IMR-90 (cell line): ENCODE results near the gene INPP5E. TPM values are rescaled to one million over a fixed set of nuclear protein-coding genes. Genes with fewer than 3 reads are reported as not detected.
A peak's percentile ranks its signal among the peaks of the same experiment; 100 is the strongest.

Experiments used
- ATAC-seq: fragments of 200-7000 bp; cut with Tn5 transposase; 2 replicates; pipeline ENCODE4 v1.9.1; 2020; ENCODE audit warnings: low read depth, mild to moderate bottlenecking, moderate library complexity
- BruUV-seq: library from RNA; stranded (reverse); fragments of 400-500 nt; replicated peaks from 2 replicates; lab custom pipeline; 2021; lab: Mats Ljungman, UMichigan
- CTCF ChIA-PET: fragments of 300-600 bp; formaldehyde crosslinking; extraction: SDS; loops from one replicate; lab custom pipeline; 2021; ENCODE audit warnings: antibody characterized with exemption; lab: Yijun Ruan, JAX
- POLR2A ChIA-PET: fragments of 300-600 bp; sonication (Branson Sonifier 250); formaldehyde crosslinking; loops from one replicate; lab custom pipeline; 2022; ENCODE audit warnings: antibody characterized with exemption; ENCODE audit not compliant: unreplicated experiment; lab: Charles Lee
- DNase-seq: peaks from one replicate; pipeline ENCODE4 v3.0.0; 2013
- H2AFZ ChIP-seq: replicated peaks from 2 replicates; pipeline ENCODE3; 2013; ENCODE audit warnings: low read length, mild to moderate bottlenecking; ENCODE audit not compliant: poor library complexity
- H2AK5ac ChIP-seq: 2 replicates; pipeline ENCODE4 v1.6.1; 2013; ENCODE audit warnings: low read depth, low read length, inconsistent platforms
- H2AK9ac ChIP-seq: replicated peaks from 2 replicates; pipeline ENCODE3; 2013; ENCODE audit warnings: mild to moderate bottlenecking, low read depth, low read length, moderate library complexity; ENCODE audit not compliant: poor library complexity
- H2BK120ac ChIP-seq: 2 replicates; pipeline ENCODE4 v1.6.1; 2013; ENCODE audit warnings: low read depth, low read length, inconsistent platforms
- H2BK15ac ChIP-seq: 3 replicates; pipeline ENCODE4 v1.6.1; 2013; ENCODE audit warnings: low read depth, low read length, inconsistent platforms
- H2BK20ac ChIP-seq: 2 replicates; pipeline ENCODE4 v1.6.1; 2013; ENCODE audit warnings: low read depth, mild to moderate bottlenecking, inconsistent platforms, low read length, moderate library complexity
- H2BK5ac ChIP-seq: 2 replicates; pipeline ENCODE4 v1.6.1; 2013; ENCODE audit warnings: mild to moderate bottlenecking, low read depth, low read length, inconsistent platforms; ENCODE audit not compliant: poor library complexity, severe bottlenecking
- H3K14ac ChIP-seq: replicated peaks from 2 replicates; pipeline ENCODE4 v1.6.1; 2013; ENCODE audit warnings: low read depth, low read length, inconsistent platforms
- H3K18ac ChIP-seq: 2 replicates; pipeline ENCODE4 v1.6.1; 2013; ENCODE audit warnings: low read depth, low read length, control low read depth
- H3K23ac ChIP-seq: 2 replicates; pipeline ENCODE4 v1.6.1; 2013; ENCODE audit warnings: low read depth, low read length, inconsistent platforms
- H3K27ac ChIP-seq: 2 replicates; pipeline ENCODE4 v1.5.1; 2013; ENCODE audit warnings: mild to moderate bottlenecking, control low read depth, low read length; ENCODE audit not compliant: insufficient read depth
- H3K27me3 ChIP-seq: 2 replicates; pipeline ENCODE4 v1.6.1; 2013; ENCODE audit warnings: low read length; ENCODE audit not compliant: control insufficient read depth, insufficient read depth
- H3K36me3 ChIP-seq: 2 replicates; pipeline ENCODE4 v1.6.1; 2013; ENCODE audit warnings: low read length, mixed read lengths; ENCODE audit not compliant: control insufficient read depth, insufficient read depth
- H3K4ac ChIP-seq: 2 replicates; pipeline ENCODE4 v1.6.1; 2013; ENCODE audit warnings: low read depth, low read length, inconsistent platforms
- H3K4me1 ChIP-seq: 2 replicates; pipeline ENCODE4 v1.6.1; 2013; ENCODE audit warnings: low read length, mixed read lengths; ENCODE audit not compliant: control insufficient read depth, insufficient read depth
- H3K4me2 ChIP-seq: 2 replicates; pipeline ENCODE4 v1.6.1; 2013; ENCODE audit warnings: low read depth, mild to moderate bottlenecking, control low read depth, low read length, moderate library complexity
- H3K4me3 ChIP-seq: 2 replicates; pipeline ENCODE4 v1.5.1; 2013; ENCODE audit warnings: low read depth, mild to moderate bottlenecking, control low read depth, low read length, moderate library complexity; ENCODE audit not compliant: insufficient read depth
- H3K56ac ChIP-seq: 2 replicates; pipeline ENCODE4 v1.6.1; 2013; ENCODE audit warnings: low read length, inconsistent platforms; ENCODE audit not compliant: insufficient read depth; ENCODE audit errors: extremely low read depth
- H3K79me1 ChIP-seq, 2 experiments: 2 replicates each; pipeline ENCODE4 v1.6.1; 2013; ENCODE audit warnings: low read length in 2 of 2, inconsistent platforms in 1 of 2, low read depth in 1 of 2
- H3K9ac ChIP-seq: 2 replicates; pipeline ENCODE4 v1.6.1; 2013; ENCODE audit warnings: low read depth, low read length, control low read depth
- H3K9me1 ChIP-seq: 2 replicates; pipeline ENCODE4 v1.6.1; 2013; ENCODE audit warnings: low read length, inconsistent platforms; ENCODE audit not compliant: insufficient read depth
- H3K9me3 ChIP-seq: 2 replicates; pipeline ENCODE4 v1.6.1; 2013; ENCODE audit warnings: low read length; ENCODE audit not compliant: control insufficient read depth, insufficient read depth
- H4K20me1 ChIP-seq: 2 replicates; pipeline ENCODE4 v1.6.1; 2013; ENCODE audit warnings: low read length, inconsistent platforms; ENCODE audit not compliant: insufficient read depth
- H4K5ac ChIP-seq: 2 replicates; pipeline ENCODE4 v1.6.1; 2013; ENCODE audit warnings: mild to moderate bottlenecking, low read depth, low read length, control low read depth
- H4K8ac ChIP-seq, 2 experiments: 2 replicates each; pipeline ENCODE4 v1.6.1; 2013; ENCODE audit warnings: low read depth in 2 of 2, low read length in 2 of 2, control low read depth in 1 of 2, inconsistent platforms in 1 of 2
- H4K91ac ChIP-seq: 2 replicates; pipeline ENCODE4 v1.6.1; 2013; ENCODE audit warnings: low read depth, low read length, inconsistent platforms; ENCODE audit not compliant: insufficient read depth
- BHLHE40 ChIP-seq: fragments of 150-350 bp; IDR thresholded peaks from 2 replicates; pipeline ENCODE4 v1.6.1; 2016; ENCODE audit warnings: mild to moderate bottlenecking, low read depth, low read length
- CEBPB ChIP-seq: IDR thresholded peaks from 2 replicates; pipeline ENCODE4 v1.6.1; 2012; ENCODE audit warnings: low read depth, low read length, improper control_type of control experiment
- CTCF ChIP-seq: conservative IDR thresholded peaks from 2 replicates; pipeline ENCODE4 v1.5.1; 2012; ENCODE audit warnings: mild to moderate bottlenecking, low read depth, low read length, improper control_type of control experiment
- MAZ ChIP-seq: IDR thresholded peaks from 2 replicates; pipeline ENCODE4 v1.6.1; 2012; ENCODE audit warnings: low read depth, mild to moderate bottlenecking, low read length, improper control_type of control experiment, moderate library complexity, borderline replicate concordance
- POLR2A ChIP-seq: IDR thresholded peaks from 2 replicates; pipeline ENCODE4 v1.6.1; 2012; ENCODE audit warnings: mild to moderate bottlenecking, low read depth, low read length
- RCOR1 ChIP-seq: IDR thresholded peaks from 2 replicates; pipeline ENCODE4 v1.6.1; 2012; ENCODE audit warnings: mild to moderate bottlenecking, low read length, improper control_type of control experiment; ENCODE audit not compliant: insufficient replicate concordance
- SMC3 ChIP-seq: fragments of 150-350 bp; IDR thresholded peaks from 2 replicates; pipeline ENCODE4 v1.6.1; 2016; ENCODE audit warnings: low read depth, mild to moderate bottlenecking, antibody characterized with exemption, low read length, moderate library complexity
- USF2 ChIP-seq: fragments of 150-350 bp; IDR thresholded peaks from 2 replicates; pipeline ENCODE4 v1.6.1; 2017; ENCODE audit warnings: mild to moderate bottlenecking, antibody characterized with exemption, low read length, low read depth
- WGBS, 2 experiments: methylation state at CpG; one replicate each; pipeline versions ENCODE4 v1.1.5 to v1.1.7; 2013; ENCODE audit warnings: missing lambda C conversion rate in 2 of 2; ENCODE audit not compliant: insufficient read length in 1 of 2; ENCODE audit errors: extremely low coverage in 2 of 2; 5-methylcytosine and 5-hydroxymethylcytosine counted together
- dilution Hi-C: fragments of 300-500 bp; cut with HindIII; formaldehyde crosslinking; loops from one replicate; pipeline ENCODE4 v1.14.3; 2018; ENCODE audit warnings: low sequenced_read_pairs; ENCODE audit not compliant: unreplicated experiment
- in situ Hi-C: fragments of 300-500 bp; cut with MboI; formaldehyde crosslinking; loops from 3 replicates; pipeline ENCODE4 v1.14.3; 2019; ENCODE audit warnings: low sequenced_read_pairs, inconsistent platforms, mixed read lengths
- intact Hi-C: fragments of 100-400 bp; cut with micrococcal nuclease; formaldehyde crosslinking; loops from 2 replicates; pipeline ENCODE4 v1.10.0; 2022
- polyA plus RNA-seq, 3 experiments: library from polyadenylated mRNA; depleted of rRNA; stranded (reverse); fragments of >200 nt; gene quantifications; 2 replicates each; pipeline ENCODE4 v1.2.3, GENCODE V29; 2012; ENCODE audit warnings: low replicate concordance in 1 of 3
- total RNA-seq: library from RNA; depleted of rRNA; stranded (reverse); fragments of >200 nt; gene quantifications from 2 replicates; pipeline ENCODE4 v1.2.3, GENCODE V29; 2012

INPP5E gene
- total and polyA plus RNA-seq, 2 of the 4 experiments (the other 2 are of a cell fraction): 1.6 to 9.4 TPM

- Histone ChIP-seq H3K4me2 (no peak overlapping the region), H3K56ac (no peak overlapping the region), H3K4me1 (no peaks in the 10 kb centered on the region), H3K79me1 (peaks cover 3 to 23% of the 10 kb centered on the region in 2 experiments; a peak in 2 of 4 replicates), H3K27me3 (no peaks in the 10 kb centered on the region), H3K4me3 (no peak overlapping the region), H3K4ac (no peak overlapping the region), H3K27ac (no peak overlapping the region), H4K20me1 (no peaks in the 10 kb centered on the region), H2AK9ac (peak overlapping the region; percentile 13), H3K9ac (no peak overlapping the region), H4K5ac (no peak overlapping the region), H3K36me3 (peaks cover 81% of the 10 kb centered on the region), H3K14ac (no peak overlapping the region), H2BK20ac (no peak overlapping the region), H2BK120ac (no peak overlapping the region), H3K9me3 (no peaks in the 10 kb centered on the region), H3K18ac (no peak overlapping the region), H2AK5ac (no peak overlapping the region), H4K8ac (no peak overlapping the region), H2AFZ (no peak overlapping the region), H4K91ac (no peak overlapping the region), H2BK5ac (no peak overlapping the region), H3K9me1 (peaks cover 4% of the 10 kb centered on the region; the same call in 1 of the 2 replicates), H2BK15ac (no peak overlapping the region), H3K23ac (no peak overlapping the region)
- TF ChIP-seq RCOR1: no peak
- TF ChIP-seq BHLHE40: no peak
- no peak for TF ChIP-seq POLR2A
- TF ChIP-seq SMC3: no peak
- TF ChIP-seq USF2: no peak
- TF ChIP-seq CEBPB: no peak
- TF ChIP-seq MAZ: no peak
- TF ChIP-seq CTCF: no peak
- no peak for DNase-seq
- intact Hi-C loops: no loop called here
- WGBS, 2 experiments: 100% methylated on average over 2 of the region's 12 CpGs; no CpG with 5 or more reads in 1 of the 2 experiments
- in situ Hi-C loops: no loop called here
- ATAC-seq: no peak
- dilution Hi-C loops: no loop called here
- no TSS peak for BruUV-seq
- ChIA-PET CTCF (no interaction called here), POLR2A (interaction anchor here (0.6 kb wide), 1 partner anchor 8 kb away, joined by 9 read pairs; no protein-coding TSS in a partner anchor)
Measured at GRCh38 chr9:136419092-136419420, 20.6 kb downstream of the INPP5E start.
